PC-3 (cell line): ENCODE measurements around the gene EXOC4.

Experiments used
- CTCF ChIP-seq: fragments of 300-600 bp; sonication (generic); conservative IDR thresholded peaks from 2 replicates; pipeline ENCODE4 v1.5.1; 2017; ENCODE audit warnings: antibody characterized with exemption, low read depth, mild to moderate bottlenecking, low read length
- EZH2 ChIP-seq: fragments of 300-600 bp; sonication (generic); IDR thresholded peaks from one replicate; pipeline ENCODE4 v1.6.1; 2017; ENCODE audit warnings: antibody characterized with exemption, mild to moderate bottlenecking, low read length; ENCODE audit not compliant: unreplicated experiment
- EZH2phosphoT487 ChIP-seq: fragments of 300-600 bp; sonication (generic); IDR thresholded peaks from 2 replicates; pipeline ENCODE4 v1.6.1; 2018; ENCODE audit warnings: mild to moderate bottlenecking, antibody characterized with exemption, low read length, borderline replicate concordance

GRCh38 chr7:133545618-133546017 lies 292.7 kb downstream of the EXOC4 start:
- TF ChIP-seq CTCF, result no peak
- TF ChIP-seq EZH2, result no peak
- TF ChIP-seq EZH2phosphoT487, result no peak
